ENCODE results near the gene GSTM4.

The GSTM4 gene

GRCh38 chr1:109655615-109656519 is at the start of gene GSTM4:
GSTM4 (plus strand) TSS chr1:109656099; CDS start chr1:109656390, 291 bp downstream.
- H3K4me3 ChIP-seq (ENCODE audit: low read depth, low read length) = peak within 1 kb of the TSS; percentile 77
- no peak for TF ChIP-seq CTCF (IDR thresholded peaks at IDR 0.05)
- no peak within 1 kb of the TSS for H3K9ac ChIP-seq
- H3K36me3 ChIP-seq (ENCODE audit: control insufficient read depth, insufficient read depth, low read length) = no peaks in the 10 kb centered on the region
- no peaks in the 10 kb centered on the region for H3K27me3 ChIP-seq (ENCODE audit: control insufficient read depth, insufficient read depth, low read length)
- H2AFZ ChIP-seq = peak within 1 kb of the TSS; percentile 82
- no peaks in the 10 kb centered on the region for H3K79me2 ChIP-seq
- H3K9me3 ChIP-seq (ENCODE audit: control insufficient read depth, low read length) = no peaks in the 10 kb centered on the region
- peak within 1 kb of the TSS; percentile 77 for H3K27ac ChIP-seq
- H3K4me2 ChIP-seq (ENCODE audit: low read length) = peak within 1 kb of the TSS; percentile 90
- peaks cover 4% of the 10 kb centered on the region for H3K4me1 ChIP-seq

- H3K79me2 ChIP-seq = no peaks in the 10 kb centered on the region
- no peaks in the 10 kb centered on the region for H3K36me3 ChIP-seq (ENCODE audit: control insufficient read depth, insufficient read depth, low read length)
- H2AFZ ChIP-seq = no peak overlapping the region
- no peaks in the 10 kb centered on the region for H3K4me1 ChIP-seq
- H3K27ac ChIP-seq = no peak overlapping the region
- H3K27me3 ChIP-seq (ENCODE audit: control insufficient read depth, insufficient read depth, low read length) = no peaks in the 10 kb centered on the region
- no peaks in the 10 kb centered on the region for H3K9me3 ChIP-seq (ENCODE audit: control insufficient read depth, low read length)
- H3K9ac ChIP-seq = no peak overlapping the region
- no peak overlapping the region for H3K4me2 ChIP-seq (ENCODE audit: low read length)
- TF ChIP-seq CTCF (IDR thresholded peaks at IDR 0.05) = no peak
- H3K4me3 ChIP-seq (ENCODE audit: low read depth, low read length) = no peak overlapping the region
These were observed 46.0 kb upstream of the GSTM4 start for GRCh38 chr1:109609881-109610280.

GRCh38 chr1:109610609-109611307 is 45.1 kb upstream of the GSTM4 start:
- no peaks in the 10 kb centered on the region for H3K27me3 ChIP-seq (ENCODE audit: control insufficient read depth, insufficient read depth, low read length)
- no peak overlapping the region for H2AFZ ChIP-seq
- no peaks in the 10 kb centered on the region for H3K4me1 ChIP-seq
- no peaks in the 10 kb centered on the region for H3K79me2 ChIP-seq
- H3K27ac ChIP-seq = no peak overlapping the region
- no peak overlapping the region for H3K9ac ChIP-seq
- no peaks in the 10 kb centered on the region for H3K9me3 ChIP-seq (ENCODE audit: control insufficient read depth, low read length)
- no peak for TF ChIP-seq CTCF (IDR thresholded peaks at IDR 0.05)
- no peaks in the 10 kb centered on the region for H3K36me3 ChIP-seq (ENCODE audit: control insufficient read depth, insufficient read depth, low read length)
- H3K4me2 ChIP-seq (ENCODE audit: low read length) = no peak overlapping the region
- no peak overlapping the region for H3K4me3 ChIP-seq (ENCODE audit: low read depth, low read length)

GRCh38 chr1:109611308-109611990 is 44.5 kb upstream of the GSTM4 start:
- no peaks in the 10 kb centered on the region for H3K4me1 ChIP-seq
- H3K27ac ChIP-seq = no peak overlapping the region
- no peaks in the 10 kb centered on the region for H3K27me3 ChIP-seq (ENCODE audit: control insufficient read depth, insufficient read depth, low read length)
- H2AFZ ChIP-seq = no peak overlapping the region
- no peaks in the 10 kb centered on the region for H3K36me3 ChIP-seq (ENCODE audit: control insufficient read depth, insufficient read depth, low read length)
- no peak overlapping the region for H3K4me2 ChIP-seq (ENCODE audit: low read length)
- H3K79me2 ChIP-seq = no peaks in the 10 kb centered on the region
- no peak overlapping the region for H3K4me3 ChIP-seq (ENCODE audit: low read depth, low read length)
- H3K9ac ChIP-seq = no peak overlapping the region
- H3K9me3 ChIP-seq (ENCODE audit: control insufficient read depth, low read length) = no peaks in the 10 kb centered on the region
- TF ChIP-seq CTCF (IDR thresholded peaks at IDR 0.05) = no peak
